HEK293 (cell line): Measurements from ENCODE around the gene TMEM41A.

Source experiments
- CTCF ChIP-seq: fragments of 450-650 bp; formaldehyde crosslinking; IDR thresholded peaks from 2 replicates; pipeline ENCODE4 v1.5.1; 2016; ENCODE audit warnings: missing biosample characterization, missing genetic modification characterization
- RBAK ChIP-seq: fragments of 450-650 bp; formaldehyde crosslinking; IDR thresholded peaks from 2 replicates; pipeline ENCODE4 v1.5.1; 2016; ENCODE audit warnings: missing biosample characterization, missing genetic modification characterization
- REPIN1 ChIP-seq: fragments of 450-650 bp; formaldehyde crosslinking; IDR thresholded peaks from 2 replicates; pipeline ENCODE4 v1.5.1; 2017; ENCODE audit warnings: missing biosample characterization, missing genetic modification characterization, low read depth
- YY2 ChIP-seq: fragments of 450-650 bp; formaldehyde crosslinking; IDR thresholded peaks from 2 replicates; pipeline ENCODE4 v1.5.1; 2016; ENCODE audit warnings: missing biosample characterization, missing genetic modification characterization
- ZBTB1 ChIP-seq: fragments of 450-650 bp; formaldehyde crosslinking; IDR thresholded peaks from 2 replicates; pipeline ENCODE4 v1.5.1; 2016; ENCODE audit warnings: missing biosample characterization, missing genetic modification characterization
- ZBTB21 ChIP-seq: fragments of 450-650 bp; formaldehyde crosslinking; IDR thresholded peaks from 2 replicates; pipeline ENCODE4 v1.5.1; 2017; ENCODE audit warnings: missing biosample characterization, missing genetic modification characterization
- ZNF239 ChIP-seq: fragments of 450-650 bp; formaldehyde crosslinking; IDR thresholded peaks from 2 replicates; pipeline ENCODE4 v1.5.1; 2016; ENCODE audit warnings: missing biosample characterization, missing genetic modification characterization
- ZNF341 ChIP-seq: fragments of 450-650 bp; formaldehyde crosslinking; IDR thresholded peaks from 2 replicates; pipeline ENCODE4; 2016; ENCODE audit warnings: low read depth, missing biosample characterization, missing genetic modification characterization
- ZNF776 ChIP-seq: fragments of 450-650 bp; formaldehyde crosslinking; IDR thresholded peaks from 2 replicates; pipeline ENCODE4 v1.5.0; 2017; ENCODE audit warnings: missing biosample characterization, missing genetic modification characterization, borderline replicate concordance
- ZSCAN5A ChIP-seq: fragments of 450-650 bp; formaldehyde crosslinking; IDR thresholded peaks from 2 replicates; pipeline ENCODE4 v1.5.1; 2016; ENCODE audit warnings: missing biosample characterization, missing genetic modification characterization
- ZXDB ChIP-seq: fragments of 450-650 bp; formaldehyde crosslinking; IDR thresholded peaks from 2 replicates; pipeline ENCODE4 v1.5.1; 2016; ENCODE audit warnings: missing biosample characterization, missing genetic modification characterization
- TF ChIP-seq, protein P1 (sequence below): fragments of 450-650 bp; formaldehyde crosslinking; IDR thresholded peaks from 2 replicates; pipeline ENCODE4 v1.5.1; 2016; ENCODE audit warnings: missing biosample characterization, missing genetic modification characterization
- TF ChIP-seq, protein P2 (sequence below): fragments of 450-650 bp; formaldehyde crosslinking; IDR thresholded peaks from 2 replicates; pipeline ENCODE4 v1.5.1; 2017; ENCODE audit warnings: missing biosample characterization, missing genetic modification characterization

DNA sequence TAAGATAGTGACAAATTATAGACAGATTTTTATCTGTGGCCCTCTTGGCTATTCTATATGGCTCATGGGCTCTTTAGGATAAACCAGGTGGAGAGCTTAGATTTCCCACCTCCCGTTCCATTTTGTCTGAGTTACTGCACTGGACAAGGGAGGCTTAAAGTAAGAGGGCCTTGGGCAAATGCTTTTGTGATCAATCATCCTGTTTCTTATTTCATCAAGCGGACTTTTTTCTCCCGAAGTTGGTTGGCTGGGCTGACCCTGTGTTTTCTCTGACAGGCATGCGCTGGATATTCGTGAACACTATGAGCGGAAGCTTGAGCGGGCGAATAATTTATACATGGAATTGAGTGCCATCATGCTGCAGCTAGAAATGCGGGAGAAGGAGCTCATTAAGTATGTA is 33.4 kb downstream of the TMEM41A start:
- TF ChIP-seq RBAK (tag by site-specific recombination): no peak
- TF ChIP-seq CTCF: no peak
- no peak for TF ChIP-seq ZNF776 (tag by site-specific recombination)
- TF ChIP-seq, protein P1, sequence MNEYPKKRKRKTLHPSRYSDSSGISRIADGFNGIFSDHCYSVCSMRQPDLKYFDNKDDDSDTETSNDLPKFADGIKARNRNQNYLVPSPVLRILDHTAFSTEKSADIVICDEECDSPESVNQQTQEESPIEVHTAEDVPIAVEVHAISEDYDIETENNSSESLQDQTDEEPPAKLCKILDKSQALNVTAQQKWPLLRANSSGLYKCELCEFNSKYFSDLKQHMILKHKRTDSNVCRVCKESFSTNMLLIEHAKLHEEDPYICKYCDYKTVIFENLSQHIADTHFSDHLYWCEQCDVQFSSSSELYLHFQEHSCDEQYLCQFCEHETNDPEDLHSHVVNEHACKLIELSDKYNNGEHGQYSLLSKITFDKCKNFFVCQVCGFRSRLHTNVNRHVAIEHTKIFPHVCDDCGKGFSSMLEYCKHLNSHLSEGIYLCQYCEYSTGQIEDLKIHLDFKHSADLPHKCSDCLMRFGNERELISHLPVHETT (tag by site-specific recombination): no peak
- TF ChIP-seq ZBTB21: no peak
- no peak for TF ChIP-seq ZSCAN5A (tag by site-specific recombination)
- no peak for TF ChIP-seq ZXDB (tag by site-specific recombination)
- TF ChIP-seq, protein P2, sequence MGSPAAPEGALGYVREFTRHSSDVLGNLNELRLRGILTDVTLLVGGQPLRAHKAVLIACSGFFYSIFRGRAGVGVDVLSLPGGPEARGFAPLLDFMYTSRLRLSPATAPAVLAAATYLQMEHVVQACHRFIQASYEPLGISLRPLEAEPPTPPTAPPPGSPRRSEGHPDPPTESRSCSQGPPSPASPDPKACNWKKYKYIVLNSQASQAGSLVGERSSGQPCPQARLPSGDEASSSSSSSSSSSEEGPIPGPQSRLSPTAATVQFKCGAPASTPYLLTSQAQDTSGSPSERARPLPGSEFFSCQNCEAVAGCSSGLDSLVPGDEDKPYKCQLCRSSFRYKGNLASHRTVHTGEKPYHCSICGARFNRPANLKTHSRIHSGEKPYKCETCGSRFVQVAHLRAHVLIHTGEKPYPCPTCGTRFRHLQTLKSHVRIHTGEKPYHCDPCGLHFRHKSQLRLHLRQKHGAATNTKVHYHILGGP (tag by site-specific recombination): no peak
- TF ChIP-seq ZNF341: no peak
- TF ChIP-seq ZBTB1: no peak
- TF ChIP-seq REPIN1 (tag by site-specific recombination): no peak
- TF ChIP-seq YY2 (tag by site-specific recombination): no peak
- TF ChIP-seq ZNF239: no peak
